Measurements from ENCODE around the gene KCNS3.
"Not testable (repeated sequence)": the region's sequence is repeated elsewhere in the genome, so short reads cannot be mapped to it uniquely, and the experiment has no call there.

Gene KCNS3

DNA sequence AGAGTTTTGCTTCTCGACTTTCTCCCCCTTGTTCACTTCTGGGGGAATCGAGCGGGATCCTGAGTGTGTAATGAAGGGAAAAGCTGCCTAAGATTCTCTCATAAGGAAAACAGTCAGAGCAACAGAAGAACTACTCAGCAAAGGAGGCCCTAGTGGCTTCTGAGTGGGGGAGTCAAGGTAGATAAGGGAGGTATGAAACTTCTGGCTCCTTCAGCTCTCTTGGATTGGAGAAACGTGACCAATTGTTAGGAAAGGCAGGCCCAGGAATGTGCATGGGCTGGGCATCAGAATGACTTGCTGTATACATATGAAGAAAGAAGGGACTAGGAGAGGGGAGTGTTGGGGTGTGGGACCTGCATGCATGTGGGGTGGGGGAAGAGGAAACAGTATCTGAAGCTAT lies 73.1 kb downstream of the KCNS3 start:
- Histone ChIP-seq H3K9me3 (replicated peaks; ENCODE audit: low read length) (no peaks in the 10 kb centered on the region), H3K4me1 (ENCODE audit: control insufficient read depth, insufficient read depth, low read length) (no peaks in the 10 kb centered on the region), H3K4me2 (ENCODE audit: low read length) (no peak overlapping the region), H3K4me3 (ENCODE audit: low read length) (no peak overlapping the region), H3K36me3 (ENCODE audit: insufficient read depth, low read length) (no peaks in the 10 kb centered on the region), H3K9ac (ENCODE audit: low read depth, low read length) (no peak overlapping the region), H3K27me3 (ENCODE audit: control insufficient read depth, insufficient read depth, low read length) (no peaks in the 10 kb centered on the region)

DNA sequence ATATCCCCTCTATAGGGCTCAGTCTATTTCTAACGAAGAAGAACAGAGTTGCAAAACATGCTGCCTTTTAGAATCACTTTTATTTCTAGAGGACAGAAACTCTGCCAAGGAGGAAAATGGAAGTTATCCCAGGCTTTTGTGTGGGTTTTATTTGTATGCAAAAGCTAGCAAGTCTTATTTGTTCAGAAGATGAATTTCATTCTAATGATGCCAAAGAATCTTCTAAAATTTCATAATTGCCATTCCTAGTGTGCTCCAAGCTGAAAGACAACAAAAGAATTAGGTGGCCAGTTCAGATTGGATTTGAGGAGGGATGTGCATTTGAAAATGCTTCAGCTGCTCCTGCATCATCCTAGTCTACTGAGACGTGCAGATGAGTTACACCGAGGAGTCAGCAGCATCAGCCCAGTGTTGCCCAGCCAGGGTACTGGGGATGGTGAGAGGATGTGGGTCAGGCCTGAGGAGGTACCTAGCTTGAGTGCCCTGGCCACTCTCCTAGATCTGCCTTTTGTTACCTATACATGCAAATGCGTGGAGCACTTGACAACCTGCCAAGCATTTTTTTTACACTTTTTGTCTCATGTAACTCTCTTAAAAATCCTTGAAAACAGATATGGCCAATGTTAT lies 80.1 kb downstream of the KCNS3 start:
- Histone ChIP-seq H3K36me3 (ENCODE audit: insufficient read depth, low read length) (no peaks in the 10 kb centered on the region), H3K27me3 (ENCODE audit: control insufficient read depth, insufficient read depth, low read length) (no peaks in the 10 kb centered on the region), H3K9me3 (replicated peaks; ENCODE audit: low read length) (no peaks in the 10 kb centered on the region), H3K4me3 (ENCODE audit: low read length) (no peak overlapping the region), H3K4me1 (ENCODE audit: control insufficient read depth, insufficient read depth, low read length) (no peaks in the 10 kb centered on the region), H3K4me2 (ENCODE audit: low read length) (no peak overlapping the region), H3K9ac (ENCODE audit: low read depth, low read length) (no peak overlapping the region)

DNA sequence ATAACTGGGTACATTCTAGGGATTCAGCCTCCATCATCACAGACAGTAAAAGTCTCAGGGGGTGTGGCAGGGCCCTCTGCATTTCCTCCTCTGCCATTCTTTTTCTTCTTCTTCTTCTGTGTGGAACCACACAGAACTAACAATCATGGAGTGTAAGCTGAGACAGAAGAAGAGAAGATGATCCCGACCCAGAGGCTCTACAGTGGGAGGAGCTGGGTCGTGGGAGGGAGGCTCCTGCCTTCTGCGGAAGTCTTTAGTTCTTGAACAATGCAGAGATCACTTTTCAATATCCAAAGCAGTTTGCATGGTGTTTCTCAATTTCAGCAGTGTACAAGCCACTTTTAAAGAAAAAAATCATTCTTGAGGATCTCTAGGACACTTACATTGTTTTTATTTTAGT lies 80.9 kb downstream of the KCNS3 start:
- H3K36me3 ChIP-seq (ENCODE audit: insufficient read depth, low read length), result no peaks in the 10 kb centered on the region
- no peaks in the 10 kb centered on the region for H3K4me1 ChIP-seq (ENCODE audit: control insufficient read depth, insufficient read depth, low read length)
- H3K4me2 ChIP-seq (ENCODE audit: low read length), result no peak overlapping the region
- H3K27me3 ChIP-seq (ENCODE audit: control insufficient read depth, insufficient read depth, low read length), result no peaks in the 10 kb centered on the region
- H3K4me3 ChIP-seq (ENCODE audit: low read length), result no peak overlapping the region
- H3K9me3 ChIP-seq (replicated peaks; ENCODE audit: low read length), result no peaks in the 10 kb centered on the region
- no peak overlapping the region for H3K9ac ChIP-seq (ENCODE audit: low read depth, low read length)

DNA sequence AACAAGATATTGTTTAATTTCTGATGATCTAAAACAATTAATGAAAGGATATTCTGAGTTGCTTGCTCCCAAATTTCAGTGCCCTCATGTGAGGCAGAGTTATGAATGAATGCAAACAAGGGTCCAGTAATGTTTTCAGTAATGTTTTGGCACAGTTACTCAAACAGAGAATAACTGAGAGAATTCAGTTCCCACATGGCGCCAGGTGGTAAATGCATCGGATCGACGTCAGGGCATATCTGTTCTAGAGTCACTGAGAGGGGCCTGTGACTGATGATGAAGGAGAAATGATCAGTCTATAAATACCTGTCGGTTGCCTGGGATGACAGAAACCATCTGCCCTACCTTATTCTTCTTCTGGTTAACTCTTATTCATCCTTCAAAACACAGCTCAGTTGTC lies 81.4 kb downstream of the KCNS3 start:
- Histone ChIP-seq H3K9me3 (replicated peaks; ENCODE audit: low read length) (no peaks in the 10 kb centered on the region), H3K4me2 (ENCODE audit: low read length) (no peak overlapping the region), H3K27me3 (ENCODE audit: control insufficient read depth, insufficient read depth, low read length) (no peaks in the 10 kb centered on the region), H3K9ac (ENCODE audit: low read depth, low read length) (no peak overlapping the region), H3K36me3 (ENCODE audit: insufficient read depth, low read length) (no peaks in the 10 kb centered on the region), H3K4me3 (ENCODE audit: low read length) (no peak overlapping the region), H3K4me1 (ENCODE audit: control insufficient read depth, insufficient read depth, low read length) (no peaks in the 10 kb centered on the region)

DNA sequence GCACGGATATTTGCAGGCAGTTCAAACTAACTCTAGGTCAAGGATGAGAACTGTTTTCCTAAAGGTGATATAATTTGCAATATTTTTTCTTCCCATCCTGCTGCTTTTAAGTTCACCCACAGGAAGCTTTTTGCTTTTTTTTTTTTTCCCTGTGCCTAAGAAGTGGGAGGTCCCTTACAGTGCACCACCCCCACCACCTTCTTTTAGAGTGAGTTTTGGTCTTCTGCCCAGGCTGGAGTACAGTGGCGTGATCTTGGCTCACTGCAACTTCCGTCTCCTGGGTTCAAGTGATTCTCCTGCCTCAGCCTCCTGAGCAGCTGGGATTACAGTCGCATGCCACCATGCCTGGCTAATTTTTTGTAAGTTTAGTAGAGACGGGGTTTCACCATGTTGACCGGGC lies 82.5 kb downstream of the KCNS3 start:
- no peaks in the 10 kb centered on the region for H3K36me3 ChIP-seq (ENCODE audit: insufficient read depth, low read length)
- no peaks in the 10 kb centered on the region for H3K9me3 ChIP-seq (replicated peaks; ENCODE audit: low read length)

DNA sequence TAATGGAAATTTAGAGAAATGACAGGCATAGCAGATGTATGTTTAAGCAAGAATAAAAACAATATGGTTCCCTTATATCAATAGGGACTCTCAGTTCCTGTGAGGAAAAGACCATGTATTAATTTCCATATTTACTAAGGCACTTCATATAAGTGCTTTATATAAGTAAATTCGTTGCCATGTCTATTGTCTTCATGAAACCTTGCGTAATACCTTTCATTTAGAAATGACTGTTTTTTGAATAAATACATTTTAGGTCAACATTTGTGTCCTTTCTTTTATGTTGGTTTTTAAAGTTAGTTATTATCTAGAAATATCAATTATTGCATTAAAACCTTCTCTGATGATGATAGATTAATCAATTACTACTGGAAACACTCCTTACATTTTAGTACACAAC lies 83.3 kb downstream of the KCNS3 start:
- H3K36me3 ChIP-seq (ENCODE audit: insufficient read depth, low read length), result no peaks in the 10 kb centered on the region
- no peak overlapping the region for H3K4me3 ChIP-seq (ENCODE audit: low read length)
- H3K4me1 ChIP-seq (ENCODE audit: control insufficient read depth, insufficient read depth, low read length), result no peaks in the 10 kb centered on the region
- H3K9me3 ChIP-seq (replicated peaks; ENCODE audit: low read length), result no peaks in the 10 kb centered on the region
- H3K4me2 ChIP-seq (ENCODE audit: low read length), result no peak overlapping the region
- H3K27me3 ChIP-seq (ENCODE audit: control insufficient read depth, insufficient read depth, low read length), result no peaks in the 10 kb centered on the region
- no peak overlapping the region for H3K9ac ChIP-seq (ENCODE audit: low read depth, low read length)

More for the DNA sequence above, 82.5 kb downstream of the KCNS3 start:
- Histone ChIP-seq H3K4me1 (ENCODE audit: control insufficient read depth, insufficient read depth, low read length) (no peaks in the 10 kb centered on the region), H3K4me3 (ENCODE audit: low read length) (no peak overlapping the region), H3K9ac (ENCODE audit: low read depth, low read length) (no peak overlapping the region), H3K4me2 (ENCODE audit: low read length) (no peak overlapping the region), H3K27me3 (ENCODE audit: control insufficient read depth, insufficient read depth, low read length) (no peaks in the 10 kb centered on the region)

DNA sequence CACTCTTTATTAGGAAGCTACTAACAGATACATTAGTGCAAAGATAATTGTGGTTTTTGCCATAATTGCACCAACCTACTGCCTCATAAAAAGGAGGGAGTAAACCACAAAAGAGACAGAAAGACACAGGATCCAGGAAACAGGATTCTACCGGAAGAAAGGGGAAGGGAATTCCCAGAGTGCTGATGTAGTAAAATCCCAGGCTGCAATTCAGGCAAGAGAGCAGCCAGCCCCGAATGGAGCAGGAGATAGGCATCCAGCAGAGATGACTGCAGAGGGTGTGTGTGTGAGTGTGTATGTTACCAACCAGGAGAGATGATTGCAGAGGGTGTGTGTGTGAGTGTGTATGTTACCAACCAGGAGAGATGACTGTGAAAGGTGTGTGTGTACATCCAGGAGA lies 84.4 kb downstream of the KCNS3 start:
- no peaks in the 10 kb centered on the region for H3K36me3 ChIP-seq (ENCODE audit: insufficient read depth, low read length)
- no peak overlapping the region for H3K4me2 ChIP-seq (ENCODE audit: low read length)
- no peak overlapping the region for H3K9ac ChIP-seq (ENCODE audit: low read depth, low read length)
- no peaks in the 10 kb centered on the region for H3K27me3 ChIP-seq (ENCODE audit: control insufficient read depth, insufficient read depth, low read length)
- no peaks in the 10 kb centered on the region for H3K9me3 ChIP-seq (replicated peaks; ENCODE audit: low read length)
- H3K4me3 ChIP-seq (ENCODE audit: low read length), result no peak overlapping the region
- H3K4me1 ChIP-seq (ENCODE audit: control insufficient read depth, insufficient read depth, low read length), result no peaks in the 10 kb centered on the region

DNA sequence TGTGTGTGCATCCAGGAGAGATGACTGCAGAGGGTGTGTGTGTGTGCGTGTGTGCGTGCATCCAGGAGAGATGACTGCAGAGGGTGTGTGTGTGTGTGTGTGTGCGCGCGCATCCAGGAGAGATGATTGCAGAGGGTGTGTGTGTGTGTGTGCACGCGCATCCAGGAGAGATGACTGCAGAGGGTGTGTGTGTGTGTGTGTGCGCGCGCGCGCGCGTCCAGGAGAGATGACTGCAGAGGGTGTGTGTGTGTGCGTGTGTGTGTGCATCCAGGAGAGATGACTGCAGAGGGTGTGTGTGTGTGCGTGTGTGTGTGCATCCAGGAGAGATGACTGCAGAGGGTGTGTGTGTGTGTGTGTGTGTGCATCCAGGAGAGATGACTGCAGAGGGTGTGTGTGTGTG lies 85.1 kb downstream of the KCNS3 start:
- not testable (repeated sequence) for H3K4me1 ChIP-seq (ENCODE audit: control insufficient read depth, insufficient read depth, low read length); H3K9ac ChIP-seq (ENCODE audit: low read depth, low read length); H3K4me2 ChIP-seq (ENCODE audit: low read length); H3K36me3 ChIP-seq (ENCODE audit: insufficient read depth, low read length); H3K9me3 ChIP-seq (replicated peaks; ENCODE audit: low read length); H3K4me3 ChIP-seq (ENCODE audit: low read length); H3K27me3 ChIP-seq (ENCODE audit: control insufficient read depth, insufficient read depth, low read length)

DNA sequence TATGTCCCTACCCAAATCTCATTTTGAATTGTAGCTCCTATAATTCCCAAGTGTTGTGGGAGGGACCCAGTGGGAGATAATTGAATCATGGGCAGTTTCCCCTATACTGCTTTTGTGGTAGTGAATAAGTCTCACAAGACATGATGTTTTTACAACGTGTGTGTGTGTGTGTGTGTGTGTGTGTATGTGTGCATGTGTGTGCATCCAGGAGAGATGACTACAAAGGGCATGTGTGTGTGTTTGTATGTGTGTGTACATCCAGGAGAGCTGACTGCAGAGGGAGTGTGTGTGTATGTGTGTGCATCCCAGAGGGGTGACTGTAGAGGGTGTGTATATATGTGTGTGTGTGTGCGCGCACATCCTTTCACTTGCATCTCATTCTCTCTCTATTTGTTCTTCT lies 86.7 kb downstream of the KCNS3 start:
- Histone ChIP-seq H3K4me3 (ENCODE audit: low read length) (no peak overlapping the region), H3K4me2 (ENCODE audit: low read length) (no peak overlapping the region), H3K27me3 (ENCODE audit: control insufficient read depth, insufficient read depth, low read length) (no peaks in the 10 kb centered on the region), H3K9me3 (replicated peaks; ENCODE audit: low read length) (no peaks in the 10 kb centered on the region), H3K36me3 (ENCODE audit: insufficient read depth, low read length) (no peaks in the 10 kb centered on the region), H3K4me1 (ENCODE audit: control insufficient read depth, insufficient read depth, low read length) (peaks cover 4% of the 10 kb centered on the region), H3K9ac (ENCODE audit: low read depth, low read length) (no peak overlapping the region)

DNA sequence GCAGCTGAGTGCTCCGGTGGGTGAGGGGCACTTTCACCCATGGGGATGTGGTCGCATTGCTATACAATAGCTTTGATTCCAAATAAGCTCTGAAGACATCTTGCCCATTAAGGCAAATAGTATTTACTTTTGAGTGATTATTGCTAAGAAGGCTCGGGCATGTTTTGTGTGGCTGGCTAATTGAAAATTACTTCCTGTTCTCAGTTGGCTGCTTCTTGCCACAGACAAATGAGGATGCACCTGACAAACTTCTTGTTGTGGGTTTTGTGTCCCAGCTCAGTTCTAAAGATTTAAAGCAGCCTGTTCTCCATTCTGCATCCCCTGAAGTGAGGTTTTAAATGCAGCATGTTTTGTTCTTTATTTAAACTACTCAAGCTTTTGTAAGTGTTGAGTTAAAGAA lies 88.3 kb downstream of the KCNS3 start:
- Histone ChIP-seq H3K9ac (ENCODE audit: low read depth, low read length) (no peak overlapping the region), H3K4me3 (ENCODE audit: low read length) (no peak overlapping the region), H3K27me3 (ENCODE audit: control insufficient read depth, insufficient read depth, low read length) (no peaks in the 10 kb centered on the region), H3K9me3 (replicated peaks; ENCODE audit: low read length) (no peaks in the 10 kb centered on the region), H3K36me3 (ENCODE audit: insufficient read depth, low read length) (no peaks in the 10 kb centered on the region), H3K4me2 (ENCODE audit: low read length) (no peak overlapping the region), H3K4me1 (ENCODE audit: control insufficient read depth, insufficient read depth, low read length) (peaks cover 4% of the 10 kb centered on the region)

DNA sequence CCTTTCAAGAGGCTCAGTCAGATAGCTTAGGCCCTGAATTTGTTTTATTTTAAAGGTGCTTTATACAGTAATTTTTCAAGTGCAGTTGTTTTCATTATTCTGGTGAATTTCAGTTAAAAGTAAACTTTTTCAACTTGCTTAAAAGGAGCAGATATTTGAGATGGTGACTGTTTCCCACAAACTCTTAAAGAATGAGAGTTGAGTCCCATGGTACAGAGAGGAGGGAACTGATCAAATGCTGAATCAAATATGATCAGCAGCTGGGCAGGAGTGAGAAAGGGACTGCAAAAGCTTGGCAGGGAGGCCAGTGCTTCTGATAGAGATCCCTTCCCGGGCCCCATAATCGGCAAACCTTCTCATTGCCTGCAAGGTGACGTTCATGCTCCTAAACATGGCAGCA lies 91.2 kb downstream of the KCNS3 start:
- Histone ChIP-seq H3K9me3 (replicated peaks; ENCODE audit: low read length) (no peaks in the 10 kb centered on the region), H3K27me3 (ENCODE audit: control insufficient read depth, insufficient read depth, low read length) (no peaks in the 10 kb centered on the region), H3K9ac (ENCODE audit: low read depth, low read length) (no peak overlapping the region), H3K4me3 (ENCODE audit: low read length) (no peak overlapping the region), H3K4me1 (ENCODE audit: control insufficient read depth, insufficient read depth, low read length) (peaks cover 4% of the 10 kb centered on the region), H3K36me3 (ENCODE audit: insufficient read depth, low read length) (no peaks in the 10 kb centered on the region), H3K4me2 (ENCODE audit: low read length) (no peak overlapping the region)

DNA sequence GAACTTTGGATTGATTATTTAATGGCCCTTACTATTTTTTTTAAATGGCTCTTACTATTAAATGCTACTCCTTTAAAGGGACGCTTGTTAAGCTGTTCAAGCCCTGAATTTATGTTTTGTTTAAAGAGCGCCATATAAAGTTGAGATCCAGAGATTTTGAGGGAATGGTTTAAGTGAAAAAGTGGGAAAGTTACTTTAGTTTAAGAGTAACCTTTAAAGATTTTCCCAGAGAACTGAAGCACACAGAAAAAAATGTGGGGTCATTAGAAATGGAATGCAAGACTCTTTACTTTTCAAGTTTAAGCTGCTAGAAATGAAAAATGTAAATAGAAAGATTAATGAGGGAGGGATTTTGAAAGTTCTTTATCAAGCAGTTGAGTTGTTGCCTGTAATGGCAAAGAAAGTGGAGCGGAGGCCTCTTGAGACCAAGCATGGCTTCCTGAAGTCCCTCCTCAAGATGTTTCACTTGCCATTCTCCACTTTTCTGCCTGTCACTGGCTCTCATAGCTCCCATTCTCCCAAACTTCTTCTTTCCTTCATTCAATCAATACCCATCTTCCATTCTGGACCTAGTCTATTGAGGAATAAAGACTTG lies 93.2 kb downstream of the KCNS3 start:
- no peak overlapping the region for H3K9ac ChIP-seq (ENCODE audit: low read depth, low read length)
- H3K27me3 ChIP-seq (ENCODE audit: control insufficient read depth, insufficient read depth, low read length), result no peaks in the 10 kb centered on the region
- peaks cover 11% of the 10 kb centered on the region for H3K4me1 ChIP-seq (ENCODE audit: control insufficient read depth, insufficient read depth, low read length)
- H3K36me3 ChIP-seq (ENCODE audit: insufficient read depth, low read length), result no peaks in the 10 kb centered on the region
- H3K4me3 ChIP-seq (ENCODE audit: low read length), result no peak overlapping the region
- no peaks in the 10 kb centered on the region for H3K9me3 ChIP-seq (replicated peaks; ENCODE audit: low read length)
- H3K4me2 ChIP-seq (ENCODE audit: low read length), result no peak overlapping the region
